Smooth muscle cell (in vitro differentiated cells): Measurements from ENCODE around the gene MCTP1. TPM values are rescaled to one million over a fixed set of nuclear protein-coding genes. Genes with fewer than 3 reads are reported as not detected.
A peak's percentile ranks its signal among the peaks of the same experiment; 100 is the strongest.

Source experiments
- DNase-seq: peaks from one replicate; lab custom pipeline; 2025; ENCODE audit not compliant: unreplicated experiment; lab: John Stamatoyannopoulos, UW
- H2AFZ ChIP-seq: fragments of 200-600 bp; sonication (generic); 2 replicates; pipeline ENCODE4 v1.6.0; 2016; ENCODE audit warnings: antibody characterized with exemption, low read depth, mild to moderate bottlenecking
- H3F3A ChIP-seq: fragments of 200-600 bp; sonication (generic); 2 replicates; pipeline ENCODE4 v1.6.0; 2017; ENCODE audit warnings: antibody characterized with exemption, low read depth
- H3K27ac ChIP-seq: fragments of 200-600 bp; sonication (generic); 2 replicates; pipeline ENCODE4 v1.5.1; 2016; ENCODE audit warnings: low read depth, mild to moderate bottlenecking
- H3K27me3 ChIP-seq: fragments of 200-600 bp; sonication (generic); 2 replicates; pipeline ENCODE4 v1.6.1; 2016; ENCODE audit warnings: low read depth, mild to moderate bottlenecking
- H3K36me3 ChIP-seq: fragments of 200-600 bp; sonication (generic); 2 replicates; pipeline ENCODE4 v1.5.1; 2016; ENCODE audit warnings: low read depth
- H3K4me1 ChIP-seq: fragments of 200-600 bp; sonication (generic); 2 replicates; pipeline ENCODE4 v1.5.1; 2016; ENCODE audit warnings: low read depth
- H3K4me2 ChIP-seq: fragments of 200-600 bp; sonication (generic); 2 replicates; pipeline ENCODE4 v1.6.0; 2016; ENCODE audit warnings: mild to moderate bottlenecking
- H3K4me3 ChIP-seq: fragments of 200-600 bp; sonication (generic); 2 replicates; pipeline ENCODE4 v1.5.1; 2016; ENCODE audit warnings: mild to moderate bottlenecking
- H3K79me2 ChIP-seq: fragments of 200-600 bp; sonication (generic); 2 replicates; pipeline ENCODE4 v1.6.0; 2016; ENCODE audit warnings: low read depth, mild to moderate bottlenecking
- H3K9ac ChIP-seq: fragments of 200-600 bp; sonication (generic); 2 replicates; pipeline ENCODE4 v1.6.0; 2016; ENCODE audit warnings: low read depth
- H3K9me3 ChIP-seq: fragments of 200-600 bp; sonication (generic); replicated peaks from 2 replicates; pipeline ENCODE4 v1.5.1; 2016; ENCODE audit warnings: low read depth
- H4K20me1 ChIP-seq: fragments of 200-600 bp; sonication (generic); 2 replicates; pipeline ENCODE4 v1.6.0; 2016; ENCODE audit warnings: low read depth
- WGBS: methylation state at CpG from one replicate; pipeline ENCODE4 v1.1.7; 2016; ENCODE audit warnings: low lambda C conversion rate; 5-methylcytosine and 5-hydroxymethylcytosine counted together
- polyA plus RNA-seq: library from polyadenylated mRNA; unstranded; fragments of >200 nt; fragmentation: Nextera tagmentation; extraction: Ambion mirVana; gene quantifications from 2 replicates; pipeline ENCODE4 v1.2.1, GENCODE V29; 2016
- total RNA-seq: library from RNA; depleted of rRNA; stranded (reverse); fragments of >200 nt; gene quantifications from 2 replicates; pipeline ENCODE4 v1.2.3, GENCODE V29; 2014
- TF ChIP-seq, protein P1 (sequence below): fragments of 200-600 bp; sonication (generic); IDR thresholded peaks from 2 replicates; pipeline ENCODE4 v1.5.1; 2017; ENCODE audit warnings: borderline replicate concordance, mild to moderate bottlenecking, antibody characterized with exemption; ENCODE audit not compliant: insufficient read depth, poor library complexity, severe bottlenecking

Gene MCTP1
- total and polyA plus RNA-seq, 2 experiments from 2014 or later, result 1.1 to 4.8 TPM

DNA sequence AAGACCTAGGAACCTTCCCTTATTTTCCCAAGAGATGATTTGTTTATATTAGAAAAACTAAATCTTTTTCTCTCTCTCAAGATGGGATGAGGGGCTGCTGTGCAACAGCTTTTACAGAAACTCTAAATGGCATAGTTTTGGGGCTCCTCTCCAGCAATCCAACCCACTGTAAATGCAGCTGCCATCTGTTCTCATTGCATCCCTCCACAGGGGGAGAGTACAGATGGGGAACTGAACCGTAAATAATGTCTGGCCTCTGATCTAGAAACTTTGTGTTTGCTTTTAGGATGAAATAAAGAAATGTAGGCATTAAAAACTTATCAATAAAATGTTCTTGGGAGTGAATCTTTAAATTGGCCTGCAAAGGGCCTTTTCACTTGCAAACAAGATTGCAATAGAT is 291.4 kb downstream of the MCTP1 start:
- H3K9me3 ChIP-seq, result no peaks in the 10 kb centered on the region
- H3F3A ChIP-seq, result no peaks in the 10 kb centered on the region
- H3K27me3 ChIP-seq, result no peaks in the 10 kb centered on the region
- no peak overlapping the region for H3K4me2 ChIP-seq
- H3K27ac ChIP-seq, result no peak overlapping the region
- TF ChIP-seq, protein P1, sequence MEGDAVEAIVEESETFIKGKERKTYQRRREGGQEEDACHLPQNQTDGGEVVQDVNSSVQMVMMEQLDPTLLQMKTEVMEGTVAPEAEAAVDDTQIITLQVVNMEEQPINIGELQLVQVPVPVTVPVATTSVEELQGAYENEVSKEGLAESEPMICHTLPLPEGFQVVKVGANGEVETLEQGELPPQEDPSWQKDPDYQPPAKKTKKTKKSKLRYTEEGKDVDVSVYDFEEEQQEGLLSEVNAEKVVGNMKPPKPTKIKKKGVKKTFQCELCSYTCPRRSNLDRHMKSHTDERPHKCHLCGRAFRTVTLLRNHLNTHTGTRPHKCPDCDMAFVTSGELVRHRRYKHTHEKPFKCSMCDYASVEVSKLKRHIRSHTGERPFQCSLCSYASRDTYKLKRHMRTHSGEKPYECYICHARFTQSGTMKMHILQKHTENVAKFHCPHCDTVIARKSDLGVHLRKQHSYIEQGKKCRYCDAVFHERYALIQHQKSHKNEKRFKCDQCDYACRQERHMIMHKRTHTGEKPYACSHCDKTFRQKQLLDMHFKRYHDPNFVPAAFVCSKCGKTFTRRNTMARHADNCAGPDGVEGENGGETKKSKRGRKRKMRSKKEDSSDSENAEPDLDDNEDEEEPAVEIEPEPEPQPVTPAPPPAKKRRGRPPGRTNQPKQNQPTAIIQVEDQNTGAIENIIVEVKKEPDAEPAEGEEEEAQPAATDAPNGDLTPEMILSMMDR, result no peak
- 97% methylated on average over 1 of the region's 1 CpG for WGBS
- no peak overlapping the region for H3K4me3 ChIP-seq
- no peaks in the 10 kb centered on the region for H3K79me2 ChIP-seq
- no peaks in the 10 kb centered on the region for H3K36me3 ChIP-seq
- H4K20me1 ChIP-seq, result no peaks in the 10 kb centered on the region
- DNase-seq, result no peak
- H3K9ac ChIP-seq, result no peak overlapping the region
- no peaks in the 10 kb centered on the region for H3K4me1 ChIP-seq
- no peak overlapping the region for H2AFZ ChIP-seq

- 55% methylated on average over 2 of the region's 2 CpGs for WGBS
These were observed 292.6 kb downstream of the MCTP1 start for GRCh38 chr5:94992325-94992724.

GRCh38 chr5:94983861-94984535 is 300.9 kb downstream of the MCTP1 start:
- no peak for DNase-seq
- TF ChIP-seq, protein P1, result no peak
- WGBS, result 73% methylated on average over 4 of the region's 4 CpGs
- Histone ChIP-seq H3K36me3 (no peaks in the 10 kb centered on the region), H4K20me1 (no peaks in the 10 kb centered on the region), H3K27me3 (no peaks in the 10 kb centered on the region), H3K4me3 (no peak overlapping the region), H3K9ac (no peak overlapping the region), H3F3A (no peaks in the 10 kb centered on the region), H3K27ac (no peak overlapping the region), H3K4me1 (no peaks in the 10 kb centered on the region), H2AFZ (no peak overlapping the region), H3K9me3 (no peaks in the 10 kb centered on the region), H3K4me2 (peak overlapping the region; percentile 30), H3K79me2 (no peaks in the 10 kb centered on the region)

More at GRCh38 chr5:94992325-94992724, 292.6 kb downstream of the MCTP1 start:
- H3K79me2 ChIP-seq, result no peaks in the 10 kb centered on the region
- H3K4me1 ChIP-seq, result no peaks in the 10 kb centered on the region
- no peaks in the 10 kb centered on the region for H3F3A ChIP-seq
- H3K27ac ChIP-seq, result no peak overlapping the region
- no peaks in the 10 kb centered on the region for H3K36me3 ChIP-seq
- no peak overlapping the region for H3K9ac ChIP-seq
- no peak for DNase-seq
- no peaks in the 10 kb centered on the region for H3K27me3 ChIP-seq
- H3K9me3 ChIP-seq, result no peaks in the 10 kb centered on the region
- no peaks in the 10 kb centered on the region for H4K20me1 ChIP-seq
- TF ChIP-seq, protein P1, result no peak
- H2AFZ ChIP-seq, result no peak overlapping the region
- no peak overlapping the region for H3K4me3 ChIP-seq
- H3K4me2 ChIP-seq, result no peak overlapping the region

DNA sequence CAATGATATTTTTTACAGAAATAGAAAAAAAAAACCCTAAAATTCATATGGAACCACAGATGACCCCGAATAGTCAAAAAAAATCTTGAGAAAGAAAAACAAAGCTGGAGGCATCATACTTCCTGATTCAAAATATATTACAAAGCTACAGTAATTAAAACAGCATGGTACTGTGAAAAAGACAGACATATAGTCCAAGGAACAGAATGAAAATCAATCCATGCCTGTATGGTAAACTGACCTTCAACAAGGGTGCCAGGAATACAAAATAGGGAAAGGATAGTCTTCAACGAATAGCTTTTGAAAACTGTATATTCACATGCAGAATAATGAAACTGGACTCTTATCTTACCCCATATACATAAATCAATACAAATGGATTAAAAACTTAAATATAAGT is 307.5 kb downstream of the MCTP1 start:
- H3K9ac ChIP-seq, result no peak overlapping the region
- H3K4me2 ChIP-seq, result no peak overlapping the region
- no peak overlapping the region for H3K27ac ChIP-seq
- no peaks in the 10 kb centered on the region for H3K4me1 ChIP-seq
- H2AFZ ChIP-seq, result no peak overlapping the region
- H3K9me3 ChIP-seq, result no peaks in the 10 kb centered on the region
- H3K36me3 ChIP-seq, result no peaks in the 10 kb centered on the region
- DNase-seq, result no peak
- TF ChIP-seq, protein P1, result no peak
- no peaks in the 10 kb centered on the region for H4K20me1 ChIP-seq
- no peaks in the 10 kb centered on the region for H3K27me3 ChIP-seq
- no peaks in the 10 kb centered on the region for H3F3A ChIP-seq
- H3K4me3 ChIP-seq, result no peak overlapping the region
- no peaks in the 10 kb centered on the region for H3K79me2 ChIP-seq
- 35% methylated on average over 2 of the region's 2 CpGs for WGBS
